Measurements from ENCODE around the gene AATK.
A peak's percentile ranks its signal among the peaks of the same experiment; 100 is the strongest.

DNA sequence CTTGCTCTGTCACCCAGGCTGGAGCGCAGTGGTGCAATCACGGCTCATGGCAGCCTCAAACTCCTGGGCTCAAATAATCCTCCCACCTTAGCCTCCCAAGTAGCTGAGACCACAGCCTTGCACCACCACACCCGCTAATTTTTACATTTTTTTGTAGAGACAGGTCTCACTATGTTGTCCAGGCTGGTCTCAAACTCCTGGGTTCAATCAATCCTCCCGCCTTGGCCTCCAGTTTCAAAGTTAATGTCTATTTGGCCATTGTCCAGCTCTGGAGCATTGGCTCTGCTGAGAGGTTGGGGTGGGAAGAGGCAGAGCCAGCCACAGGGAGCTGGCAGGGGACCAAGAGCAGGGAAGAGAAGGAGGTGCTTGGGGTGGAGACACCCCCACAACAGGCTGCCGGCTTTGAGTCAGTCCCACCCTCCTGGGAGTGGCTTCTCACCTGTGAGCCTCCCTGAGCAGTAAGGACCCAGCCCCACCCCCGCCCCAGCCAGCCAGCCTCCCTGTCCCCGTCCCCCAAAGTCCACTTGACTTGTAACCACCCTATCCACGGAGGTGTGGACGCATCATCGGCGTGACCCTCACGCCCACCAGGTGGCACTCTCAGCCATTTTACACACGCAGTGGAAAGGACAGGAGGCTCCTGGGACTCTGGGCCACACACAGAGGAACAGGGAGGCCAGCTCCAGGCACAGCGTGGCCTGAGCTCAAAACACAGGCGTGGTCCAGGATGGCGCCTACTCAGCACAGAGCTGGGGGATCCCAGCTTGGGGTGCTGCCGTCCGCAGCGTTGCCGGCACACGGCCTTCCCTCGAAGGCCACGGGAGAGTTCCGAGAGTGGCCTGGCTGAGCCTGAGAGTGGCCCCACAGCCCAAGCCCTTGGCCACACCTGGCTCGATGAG, 23.5 kb downstream of the AATK start:
- TF ChIP-seq CREB1 (CRISPR knock-in tag; IDR thresholded peaks at IDR 0.05; ENCODE audit: low read depth) (no peak), EZH2phosphoT487 (IDR thresholded peaks at IDR 0.05; ENCODE audit: unreplicated experiment) (no peak), EZH2 (IDR thresholded peaks at IDR 0.05; ENCODE audit: low read depth, unreplicated experiment) (no peak), POLR2AphosphoS5 (IDR thresholded peaks at IDR 0.05; ENCODE audit: low read depth) (no peak), ZNF331 (CRISPR knock-in tag; IDR thresholded peaks at IDR 0.05; ENCODE audit: low read depth) (no peak), JUNB (IDR thresholded peaks at IDR 0.05; ENCODE audit: unreplicated experiment) (no peak)
- TF ChIP-seq, protein P1, sequence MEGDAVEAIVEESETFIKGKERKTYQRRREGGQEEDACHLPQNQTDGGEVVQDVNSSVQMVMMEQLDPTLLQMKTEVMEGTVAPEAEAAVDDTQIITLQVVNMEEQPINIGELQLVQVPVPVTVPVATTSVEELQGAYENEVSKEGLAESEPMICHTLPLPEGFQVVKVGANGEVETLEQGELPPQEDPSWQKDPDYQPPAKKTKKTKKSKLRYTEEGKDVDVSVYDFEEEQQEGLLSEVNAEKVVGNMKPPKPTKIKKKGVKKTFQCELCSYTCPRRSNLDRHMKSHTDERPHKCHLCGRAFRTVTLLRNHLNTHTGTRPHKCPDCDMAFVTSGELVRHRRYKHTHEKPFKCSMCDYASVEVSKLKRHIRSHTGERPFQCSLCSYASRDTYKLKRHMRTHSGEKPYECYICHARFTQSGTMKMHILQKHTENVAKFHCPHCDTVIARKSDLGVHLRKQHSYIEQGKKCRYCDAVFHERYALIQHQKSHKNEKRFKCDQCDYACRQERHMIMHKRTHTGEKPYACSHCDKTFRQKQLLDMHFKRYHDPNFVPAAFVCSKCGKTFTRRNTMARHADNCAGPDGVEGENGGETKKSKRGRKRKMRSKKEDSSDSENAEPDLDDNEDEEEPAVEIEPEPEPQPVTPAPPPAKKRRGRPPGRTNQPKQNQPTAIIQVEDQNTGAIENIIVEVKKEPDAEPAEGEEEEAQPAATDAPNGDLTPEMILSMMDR (conservative IDR thresholded peaks at IDR 0.05; ENCODE audit: low read depth in 2 of 2) = peak; percentile 58 to 84
- TF ChIP-seq, protein P2, sequence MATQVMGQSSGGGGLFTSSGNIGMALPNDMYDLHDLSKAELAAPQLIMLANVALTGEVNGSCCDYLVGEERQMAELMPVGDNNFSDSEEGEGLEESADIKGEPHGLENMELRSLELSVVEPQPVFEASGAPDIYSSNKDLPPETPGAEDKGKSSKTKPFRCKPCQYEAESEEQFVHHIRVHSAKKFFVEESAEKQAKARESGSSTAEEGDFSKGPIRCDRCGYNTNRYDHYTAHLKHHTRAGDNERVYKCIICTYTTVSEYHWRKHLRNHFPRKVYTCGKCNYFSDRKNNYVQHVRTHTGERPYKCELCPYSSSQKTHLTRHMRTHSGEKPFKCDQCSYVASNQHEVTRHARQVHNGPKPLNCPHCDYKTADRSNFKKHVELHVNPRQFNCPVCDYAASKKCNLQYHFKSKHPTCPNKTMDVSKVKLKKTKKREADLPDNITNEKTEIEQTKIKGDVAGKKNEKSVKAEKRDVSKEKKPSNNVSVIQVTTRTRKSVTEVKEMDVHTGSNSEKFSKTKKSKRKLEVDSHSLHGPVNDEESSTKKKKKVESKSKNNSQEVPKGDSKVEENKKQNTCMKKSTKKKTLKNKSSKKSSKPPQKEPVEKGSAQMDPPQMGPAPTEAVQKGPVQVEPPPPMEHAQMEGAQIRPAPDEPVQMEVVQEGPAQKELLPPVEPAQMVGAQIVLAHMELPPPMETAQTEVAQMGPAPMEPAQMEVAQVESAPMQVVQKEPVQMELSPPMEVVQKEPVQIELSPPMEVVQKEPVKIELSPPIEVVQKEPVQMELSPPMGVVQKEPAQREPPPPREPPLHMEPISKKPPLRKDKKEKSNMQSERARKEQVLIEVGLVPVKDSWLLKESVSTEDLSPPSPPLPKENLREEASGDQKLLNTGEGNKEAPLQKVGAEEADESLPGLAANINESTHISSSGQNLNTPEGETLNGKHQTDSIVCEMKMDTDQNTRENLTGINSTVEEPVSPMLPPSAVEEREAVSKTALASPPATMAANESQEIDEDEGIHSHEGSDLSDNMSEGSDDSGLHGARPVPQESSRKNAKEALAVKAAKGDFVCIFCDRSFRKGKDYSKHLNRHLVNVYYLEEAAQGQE (IDR thresholded peaks at IDR 0.05; ENCODE audit: unreplicated experiment) = no peak
- TF ChIP-seq, protein P3, sequence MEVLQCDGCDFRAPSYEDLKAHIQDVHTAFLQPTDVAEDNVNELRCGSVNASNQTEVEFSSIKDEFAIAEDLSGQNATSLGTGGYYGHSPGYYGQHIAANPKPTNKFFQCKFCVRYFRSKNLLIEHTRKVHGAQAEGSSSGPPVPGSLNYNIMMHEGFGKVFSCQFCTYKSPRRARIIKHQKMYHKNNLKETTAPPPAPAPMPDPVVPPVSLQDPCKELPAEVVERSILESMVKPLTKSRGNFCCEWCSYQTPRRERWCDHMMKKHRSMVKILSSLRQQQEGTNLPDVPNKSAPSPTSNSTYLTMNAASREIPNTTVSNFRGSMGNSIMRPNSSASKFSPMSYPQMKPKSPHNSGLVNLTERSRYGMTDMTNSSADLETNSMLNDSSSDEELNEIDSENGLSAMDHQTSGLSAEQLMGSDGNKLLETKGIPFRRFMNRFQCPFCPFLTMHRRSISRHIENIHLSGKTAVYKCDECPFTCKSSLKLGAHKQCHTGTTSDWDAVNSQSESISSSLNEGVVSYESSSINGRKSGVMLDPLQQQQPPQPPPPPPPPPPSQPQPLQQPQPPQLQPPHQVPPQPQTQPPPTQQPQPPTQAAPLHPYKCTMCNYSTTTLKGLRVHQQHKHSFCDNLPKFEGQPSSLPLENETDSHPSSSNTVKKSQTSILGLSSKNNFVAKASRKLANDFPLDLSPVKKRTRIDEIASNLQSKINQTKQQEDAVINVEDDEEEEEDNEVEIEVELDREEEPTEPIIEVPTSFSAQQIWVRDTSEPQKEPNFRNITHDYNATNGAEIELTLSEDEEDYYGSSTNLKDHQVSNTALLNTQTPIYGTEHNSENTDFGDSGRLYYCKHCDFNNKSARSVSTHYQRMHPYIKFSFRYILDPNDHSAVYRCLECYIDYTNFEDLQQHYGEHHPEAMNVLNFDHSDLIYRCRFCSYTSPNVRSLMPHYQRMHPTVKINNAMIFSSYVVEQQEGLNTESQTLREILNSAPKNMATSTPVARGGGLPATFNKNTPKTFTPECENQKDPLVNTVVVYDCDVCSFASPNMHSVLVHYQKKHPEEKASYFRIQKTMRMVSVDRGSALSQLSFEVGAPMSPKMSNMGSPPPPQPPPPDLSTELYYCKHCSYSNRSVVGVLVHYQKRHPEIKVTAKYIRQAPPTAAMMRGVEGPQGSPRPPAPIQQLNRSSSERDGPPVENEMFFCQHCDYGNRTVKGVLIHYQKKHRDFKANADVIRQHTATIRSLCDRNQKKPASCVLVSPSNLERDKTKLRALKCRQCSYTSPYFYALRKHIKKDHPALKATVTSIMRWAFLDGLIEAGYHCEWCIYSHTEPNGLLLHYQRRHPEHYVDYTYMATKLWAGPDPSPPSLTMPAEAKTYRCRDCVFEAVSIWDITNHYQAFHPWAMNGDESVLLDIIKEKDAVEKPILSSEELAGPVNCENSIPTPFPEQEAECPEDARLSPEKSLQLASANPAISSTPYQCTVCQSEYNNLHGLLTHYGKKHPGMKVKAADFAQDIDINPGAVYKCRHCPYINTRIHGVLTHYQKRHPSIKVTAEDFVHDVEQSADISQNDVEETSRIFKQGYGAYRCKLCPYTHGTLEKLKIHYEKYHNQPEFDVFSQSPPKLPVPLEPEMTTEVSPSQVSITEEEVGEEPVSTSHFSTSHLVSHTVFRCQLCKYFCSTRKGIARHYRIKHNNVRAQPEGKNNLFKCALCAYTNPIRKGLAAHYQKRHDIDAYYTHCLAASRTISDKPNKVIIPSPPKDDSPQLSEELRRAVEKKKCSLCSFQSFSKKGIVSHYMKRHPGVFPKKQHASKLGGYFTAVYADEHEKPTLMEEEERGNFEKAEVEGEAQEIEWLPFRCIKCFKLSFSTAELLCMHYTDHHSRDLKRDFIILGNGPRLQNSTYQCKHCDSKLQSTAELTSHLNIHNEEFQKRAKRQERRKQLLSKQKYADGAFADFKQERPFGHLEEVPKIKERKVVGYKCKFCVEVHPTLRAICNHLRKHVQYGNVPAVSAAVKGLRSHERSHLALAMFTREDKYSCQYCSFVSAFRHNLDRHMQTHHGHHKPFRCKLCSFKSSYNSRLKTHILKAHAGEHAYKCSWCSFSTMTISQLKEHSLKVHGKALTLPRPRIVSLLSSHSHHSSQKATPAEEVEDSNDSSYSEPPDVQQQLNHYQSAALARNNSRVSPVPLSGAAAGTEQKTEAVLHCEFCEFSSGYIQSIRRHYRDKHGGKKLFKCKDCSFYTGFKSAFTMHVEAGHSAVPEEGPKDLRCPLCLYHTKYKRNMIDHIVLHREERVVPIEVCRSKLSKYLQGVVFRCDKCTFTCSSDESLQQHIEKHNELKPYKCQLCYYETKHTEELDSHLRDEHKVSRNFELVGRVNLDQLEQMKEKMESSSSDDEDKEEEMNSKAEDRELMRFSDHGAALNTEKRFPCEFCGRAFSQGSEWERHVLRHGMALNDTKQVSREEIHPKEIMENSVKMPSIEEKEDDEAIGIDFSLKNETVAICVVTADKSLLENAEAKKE (CRISPR knock-in tag; IDR thresholded peaks at IDR 0.05) = no peak

All from GM23338 (cell line).